H1 (cell line): ENCODE measurements around the gene DYNC1H1. TPM values are rescaled to one million over a fixed set of nuclear protein-coding genes. Genes with fewer than 3 reads are reported as not detected.

Source experiments
- CTCF ChIA-PET: fragments of 300-600 bp; sonication (Branson Sonifier 250); formaldehyde crosslinking; loops from one replicate; lab custom pipeline; 2021; ENCODE audit not compliant: partially characterized antibody; lab: Charles Lee
- POLR2A ChIA-PET: fragments of 300-600 bp; sonication (Branson Sonifier 250); formaldehyde crosslinking; loops from one replicate; lab custom pipeline; 2021; ENCODE audit warnings: inconsistent platforms; ENCODE audit not compliant: partially characterized antibody; lab: Charles Lee
- DNase-seq, 2 experiments: peaks; one replicate each; pipeline versions ENCODE4 v3.0.0 to v3.0.0-alpha.2; 2010 to 2022; ENCODE audit warnings: low spot score in 2 of 2, low read depth in 1 of 2, mixed read lengths in 1 of 2
- FAIRE-seq: peaks from 2 replicates; lab custom pipeline; 2011; peaks lifted over from hg19 to GRCh38; lab: Jason Lieb, UNC
- H2AFZ ChIP-seq: 2 replicates; pipeline ENCODE4 v1.8.1; 2012; ENCODE audit warnings: low read length, inconsistent platforms
- H2AK5ac ChIP-seq: 2 replicates; pipeline ENCODE4 v1.6.1; 2013; ENCODE audit warnings: low read depth, low read length
- H2BK120ac ChIP-seq: replicated peaks from 2 replicates; pipeline ENCODE3; 2013; ENCODE audit warnings: low read depth, low read length, inconsistent platforms
- H2BK12ac ChIP-seq: 2 replicates; pipeline ENCODE4 v1.6.1; 2013; ENCODE audit warnings: low read depth, low read length
- H2BK15ac ChIP-seq: 2 replicates; pipeline ENCODE4 v1.6.1; 2013; ENCODE audit warnings: low read length
- H2BK20ac ChIP-seq: 2 replicates; pipeline ENCODE4 v1.6.1; 2013; ENCODE audit warnings: low read length
- H2BK5ac ChIP-seq: 2 replicates; pipeline ENCODE4 v1.6.1; 2013; ENCODE audit warnings: low read depth, low read length
- H3K14ac ChIP-seq: 2 replicates; pipeline ENCODE4 v1.6.1; 2013; ENCODE audit warnings: inconsistent platforms; ENCODE audit not compliant: insufficient read length
- H3K18ac ChIP-seq: 2 replicates; pipeline ENCODE4 v1.6.1; 2013; ENCODE audit warnings: low read length; ENCODE audit errors: extremely low read depth
- H3K23ac ChIP-seq: 2 replicates; pipeline ENCODE4 v1.6.1; 2013; ENCODE audit warnings: inconsistent platforms; ENCODE audit not compliant: insufficient read length
- H3K23me2 ChIP-seq: 2 replicates; pipeline ENCODE4 v1.6.1; 2013; ENCODE audit warnings: low read depth, low read length
- H3K27ac ChIP-seq: 2 replicates; pipeline ENCODE4 v1.6.1; 2011; ENCODE audit warnings: low read depth, low read length, inconsistent platforms
- H3K27me3 ChIP-seq, 4 experiments: replicated peaks in 1 of 4; 1 replicate in 1 of 4; 2 replicates in 3 of 4; pipeline versions ENCODE4 v1.6.1 to v1.8.1; 2011 to 2013; ENCODE audit warnings: low read length in 3 of 4, mild to moderate bottlenecking in 3 of 4, inconsistent platforms in 2 of 4, mixed read lengths in 2 of 4, moderate library complexity in 1 of 4; ENCODE audit not compliant: control insufficient read depth in 3 of 4, insufficient read depth in 3 of 4; ENCODE audit errors: extremely low read depth in 1 of 4
- H3K36me3 ChIP-seq, 4 experiments: 2 replicates each; pipeline versions ENCODE4 v1.6.1 to v1.8.1; 2011 to 2013; ENCODE audit warnings: mild to moderate bottlenecking in 4 of 4, low read length in 3 of 4, moderate library complexity in 2 of 4, control low read depth in 1 of 4, inconsistent platforms in 1 of 4; ENCODE audit not compliant: insufficient read depth in 4 of 4, control insufficient read depth in 2 of 4
- H3K4ac ChIP-seq: replicated peaks from 2 replicates; pipeline ENCODE3; 2013; ENCODE audit warnings: low read length, low read depth, mixed read lengths, inconsistent platforms; ENCODE audit not compliant: insufficient read length
- H3K4me1 ChIP-seq, 4 experiments: replicated peaks in 1 of 4; 1 replicate in 1 of 4; 2 replicates in 3 of 4; pipeline versions ENCODE4 v1.6.1 to v1.8.1; 2011 to 2013; ENCODE audit warnings: low read length in 3 of 4, inconsistent platforms in 2 of 4, mixed read lengths in 1 of 4; ENCODE audit not compliant: insufficient read depth in 4 of 4, control insufficient read depth in 3 of 4
- H3K4me2 ChIP-seq, 2 experiments: 2 replicates each; pipeline versions ENCODE4 v1.6.1 to v1.8.1; 2011 to 2013; ENCODE audit warnings: low read depth in 2 of 2, low read length in 2 of 2, control low read depth in 1 of 2, inconsistent platforms in 1 of 2, mild to moderate bottlenecking in 1 of 2; ENCODE audit not compliant: insufficient read depth in 1 of 2
- H3K4me3 ChIP-seq, 4 experiments: fragments of 200-600, 300-600 bp in 1 of 4; sonication (generic), shearing (Covaris generic), sonication (Bioruptor Twin) in 1 of 4; 2 replicates each; pipeline versions ENCODE4 v1.5.1 to v1.8.1; 2011 to 2016; ENCODE audit warnings: low read length in 4 of 4, low read depth in 3 of 4, control low read depth in 2 of 4, inconsistent platforms in 2 of 4, mild to moderate bottlenecking in 2 of 4, mixed read lengths in 1 of 4, moderate library complexity in 1 of 4; ENCODE audit not compliant: insufficient read depth in 2 of 4; ENCODE audit errors: extremely low read depth in 1 of 4
- H3K56ac ChIP-seq: replicated peaks from 2 replicates; pipeline ENCODE3; 2013; ENCODE audit warnings: low read depth, mild to moderate bottlenecking, mixed read lengths, low read length, inconsistent platforms; ENCODE audit not compliant: insufficient read length
- H3K79me1 ChIP-seq: 2 replicates; pipeline ENCODE4 v1.6.1; 2013; ENCODE audit warnings: low read depth, low read length, control low read depth
- H3K79me2 ChIP-seq, 2 experiments: 2 replicates each; pipeline versions ENCODE4 v1.6.1 to v1.8.1; 2012 to 2013; ENCODE audit warnings: low read length in 2 of 2, mild to moderate bottlenecking in 2 of 2, inconsistent platforms in 1 of 2; ENCODE audit not compliant: insufficient read depth in 2 of 2, control insufficient read depth in 1 of 2
- H3K9ac ChIP-seq, 4 experiments: replicated peaks in 1 of 4; 1 replicate in 1 of 4; 2 replicates in 3 of 4; pipeline versions ENCODE4 v1.6.1 to v1.8.1; 2011 to 2013; ENCODE audit warnings: low read depth in 3 of 4, low read length in 3 of 4, control low read depth in 2 of 4, mild to moderate bottlenecking in 2 of 4, moderate library complexity in 2 of 4, inconsistent platforms in 1 of 4; ENCODE audit errors: extremely low read depth in 1 of 4
- H3K9me3 ChIP-seq, 2 experiments: 2 replicates each; pipeline versions ENCODE4 v1.6.1 to v1.8.1; 2012 to 2013; ENCODE audit warnings: mild to moderate bottlenecking in 2 of 2, moderate library complexity in 2 of 2, control low read depth in 1 of 2, inconsistent platforms in 1 of 2, low read depth in 1 of 2, low read length in 1 of 2, mixed read lengths in 1 of 2; ENCODE audit not compliant: insufficient read depth in 2 of 2
- H4K20me1 ChIP-seq, 2 experiments: replicated peaks in 1 of 2; 2 replicates each; pipeline versions ENCODE3 to v1.8.1; 2011 to 2013; ENCODE audit warnings: inconsistent platforms in 2 of 2, low read length in 2 of 2, mild to moderate bottlenecking in 1 of 2; ENCODE audit not compliant: insufficient read depth in 2 of 2, control insufficient read depth in 1 of 2
- H4K5ac ChIP-seq: 2 replicates; pipeline ENCODE4 v1.6.1; 2013; ENCODE audit warnings: low read length, low read depth, mixed read lengths, inconsistent platforms; ENCODE audit not compliant: insufficient read length
- H4K8ac ChIP-seq: 2 replicates; pipeline ENCODE4 v1.8.0; 2013; ENCODE audit warnings: mild to moderate bottlenecking, moderate library complexity, low read length, inconsistent platforms; ENCODE audit not compliant: insufficient read depth; ENCODE audit errors: extremely low read depth
- H4K91ac ChIP-seq: replicated peaks from 2 replicates; pipeline ENCODE3; 2013; ENCODE audit warnings: low read length, mixed read lengths, inconsistent platforms; ENCODE audit not compliant: insufficient read length
- CHD1 ChIP-seq: IDR thresholded peaks from 2 replicates; pipeline ENCODE4 v1.6.1; 2012; ENCODE audit warnings: low read depth, low read length, improper control_type of control experiment
- CHD2 ChIP-seq: IDR thresholded peaks from 2 replicates; pipeline ENCODE4 v1.6.1; 2012; ENCODE audit warnings: low read length, improper control_type of control experiment
- CREB1 ChIP-seq: IDR thresholded peaks from 2 replicates; pipeline ENCODE4 v1.6.1; 2012; ENCODE audit warnings: inconsistent platforms
- CTBP2 ChIP-seq: IDR thresholded peaks from 2 replicates; pipeline ENCODE4 v1.7.0; 2011; ENCODE audit warnings: borderline replicate concordance, mild to moderate bottlenecking, moderate library complexity, mixed read lengths, low read length; ENCODE audit not compliant: insufficient read depth, insufficient read length
- EGR1 ChIP-seq: IDR thresholded peaks from 2 replicates; pipeline ENCODE4 v1.6.1; 2011; ENCODE audit warnings: low read depth, low read length, borderline replicate concordance
- HDAC2 ChIP-seq, 2 experiments: fragments of 300-600 bp in 1 of 2; sonication (generic) in 1 of 2; IDR thresholded peaks; 2 replicates each; pipeline ENCODE4 v1.6.1; 2011 to 2012; ENCODE audit warnings: low read depth in 2 of 2, low read length in 2 of 2, mild to moderate bottlenecking in 2 of 2, moderate library complexity in 2 of 2, borderline replicate concordance in 1 of 2, inconsistent platforms in 1 of 2
- JUN ChIP-seq: IDR thresholded peaks from 2 replicates; pipeline ENCODE4 v1.6.1; 2011; ENCODE audit warnings: low read depth, mild to moderate bottlenecking, improper control_type of control experiment, low read length
- NANOG ChIP-seq: IDR thresholded peaks from 2 replicates; pipeline ENCODE4 v1.6.1; 2011; ENCODE audit warnings: low read length, low read depth, mild to moderate bottlenecking, inconsistent platforms; ENCODE audit not compliant: insufficient read depth, poor library complexity, severe bottlenecking
- NRF1 ChIP-seq: IDR thresholded peaks from 2 replicates; pipeline ENCODE4 v1.6.1; 2011; ENCODE audit warnings: mild to moderate bottlenecking, low read depth, low read length, improper control_type of control experiment
- RAD21 ChIP-seq, 2 experiments: IDR thresholded peaks in 1 of 2; conservative IDR thresholded peaks in 1 of 2; 2 replicates each; pipeline ENCODE4 v1.6.1; 2011; ENCODE audit warnings: low read depth in 2 of 2, low read length in 2 of 2, improper control_type of control experiment in 1 of 2, inconsistent platforms in 1 of 2, mild to moderate bottlenecking in 1 of 2, moderate library complexity in 1 of 2
- RNF2 ChIP-seq: fragments of 200-900, 300-1000 bp; sonication (generic); IDR thresholded peaks from 2 replicates; pipeline ENCODE4 v1.7.1; 2016; ENCODE audit warnings: borderline replicate concordance, low read depth, mild to moderate bottlenecking, antibody characterized with exemption, low read length; ENCODE audit not compliant: poor library complexity, severe bottlenecking; ENCODE audit errors: missing control alignments
- SIX5 ChIP-seq: IDR thresholded peaks from 2 replicates; pipeline ENCODE4 v1.6.1; 2011; ENCODE audit warnings: mild to moderate bottlenecking, low read depth, low read length
- TAF1 ChIP-seq: IDR thresholded peaks from 2 replicates; pipeline ENCODE4 v1.6.1; 2011; ENCODE audit warnings: mild to moderate bottlenecking, low read depth, low read length
- WGBS, 2 experiments: shearing (Covaris generic) in 1 of 2; methylation state at CpG; one replicate each; pipeline versions ENCODE4 v1.1.6 to v1.1.7; 2013 to 2015; ENCODE audit warnings: low lambda C conversion rate in 2 of 2, mixed read lengths in 2 of 2, inconsistent platforms in 1 of 2, low coverage in 1 of 2, missing lambda C conversion rate in 1 of 2; ENCODE audit not compliant: insufficient replicate concordance in 2 of 2, insufficient coverage in 1 of 2, insufficient read length in 1 of 2; ENCODE audit errors: extremely low coverage in 1 of 2, missing lambda C conversion rate in 1 of 2; 5-methylcytosine and 5-hydroxymethylcytosine counted together
- polyA plus RNA-seq, 7 experiments: library from polyadenylated mRNA; depleted of rRNA in 3 of 7; stranded (reverse) in 5 of 7; unstranded in 2 of 7; fragments of >200 nt in 5 of 7; fragments of 200-250 nt in 2 of 7; gene quantifications; 1 replicate in 5 of 7; 2 replicates in 1 of 7; 4 replicates in 1 of 7; pipeline versions ENCODE4 v1.2.1 to v1.2.3, GENCODE V29; 2011 to 2013; ENCODE audit warnings: missing spikeins in 2 of 7, mixed read lengths in 2 of 7
- total RNA-seq: library from RNA; stranded (reverse); fragmentation: NEBNext Ultra II Directional; extraction: Animal tissue kit (Norgen Biotek cat#: 25700); gene quantifications from 2 replicates; pipeline ENCODE4 v1.2.1, GENCODE V29; 2021

Gene DYNC1H1
- total and polyA plus RNA-seq, 2 of the 8 experiments (the other 6 are each of a cell fraction or from before 2014, with no cell fraction given) = 238 to 387 TPM

- Histone ChIP-seq H2BK20ac (no peak overlapping the region), H3K14ac (no peak overlapping the region), H3K79me2 (no peaks in the 10 kb centered on the region), H3K9me3 (no peaks in the 10 kb centered on the region), H4K5ac (no peak overlapping the region), H3K56ac (no peak overlapping the region), H2BK120ac (no peak overlapping the region), H3K4me3 (no peak overlapping the region), H3K18ac (no peak overlapping the region), H3K23ac (no peak overlapping the region), H2BK5ac (no peak overlapping the region), H2AK5ac (no peak overlapping the region), H4K91ac (no peak overlapping the region), H3K9ac (no peak overlapping the region), H4K20me1 (no peaks in the 10 kb centered on the region), H3K27ac (no peak overlapping the region), H2BK15ac (no peak overlapping the region), H3K27me3 (peaks cover 0 to 5% (median under 1%) of the 10 kb centered on the region in 4 experiments; a peak in 3 of 7 replicates), H3K4me2 (no peak overlapping the region), H2BK12ac (no peak overlapping the region), H3K4ac (no peak overlapping the region), H3K23me2 (no peaks in the 10 kb centered on the region), H3K79me1 (no peaks in the 10 kb centered on the region), H2AFZ (no peak overlapping the region), H3K4me1 (no peaks in the 10 kb centered on the region), H4K8ac (no peak overlapping the region), H3K36me3 (no peaks in the 10 kb centered on the region)
- ChIA-PET POLR2A (interaction anchor here (0.6 to 2.6 kb wide), 3 partner anchors 12 to 226 kb away, joined by 3 to 6 read pairs (median 4); no protein-coding TSS in a partner anchor), CTCF (interaction anchor here (0.6 to 2.1 kb wide), 4 partner anchors 10 to 164 kb away, joined by 3 to 9 read pairs (median 5); no protein-coding TSS in a partner anchor)
- no peak for DNase-seq
- FAIRE-seq = no peak
- WGBS, 2 experiments = 84% methylated on average over 5 of the region's 7 CpGs; no CpG with 5 or more reads in 1 of the 2 experiments
- TF ChIP-seq JUN = no peak
- TF ChIP-seq CHD1 = no peak
- TF ChIP-seq NANOG = no peak
- TF ChIP-seq RAD21 (IDR thresholded peaks at IDR 0.05 in 1 of 2, conservative IDR thresholded peaks at IDR 0.05 in 1 of 2; ENCODE audit: low read depth in 2 of 2, low read length in 2 of 2) = no peak
- no peak for TF ChIP-seq CREB1
- no peak for TF ChIP-seq RNF2
- no peak for TF ChIP-seq HDAC2 (IDR thresholded peaks at IDR 0.05; ENCODE audit: borderline replicate concordance in 1 of 2, low read depth in 2 of 2, low read length in 2 of 2)
- TF ChIP-seq TAF1 = no peak
- no peak for TF ChIP-seq NRF1
- no peak for TF ChIP-seq CHD2
- TF ChIP-seq SIX5 = no peak
- TF ChIP-seq CTBP2 = no peak
- TF ChIP-seq EGR1 = no peak
Measured at GRCh38 chr14:101932673-101933072, 31.7 kb upstream of the DYNC1H1 start.
